GM21423 (cell line): ENCODE measurements around the gene FAM83D.
"Not testable (repeated sequence)": the region's sequence is repeated elsewhere in the genome, so short reads cannot be mapped to it uniquely, and the experiment has no call there.

ENCODE experiments used
- ATAC-seq: cut with Tn5 transposase; IDR thresholded peaks from one replicate; pipeline ENCODE4 v1.9.1; 2021; ENCODE audit warnings: mild to moderate bottlenecking, moderate library complexity; ENCODE audit not compliant: unreplicated experiment

FAM83D gene

DNA sequence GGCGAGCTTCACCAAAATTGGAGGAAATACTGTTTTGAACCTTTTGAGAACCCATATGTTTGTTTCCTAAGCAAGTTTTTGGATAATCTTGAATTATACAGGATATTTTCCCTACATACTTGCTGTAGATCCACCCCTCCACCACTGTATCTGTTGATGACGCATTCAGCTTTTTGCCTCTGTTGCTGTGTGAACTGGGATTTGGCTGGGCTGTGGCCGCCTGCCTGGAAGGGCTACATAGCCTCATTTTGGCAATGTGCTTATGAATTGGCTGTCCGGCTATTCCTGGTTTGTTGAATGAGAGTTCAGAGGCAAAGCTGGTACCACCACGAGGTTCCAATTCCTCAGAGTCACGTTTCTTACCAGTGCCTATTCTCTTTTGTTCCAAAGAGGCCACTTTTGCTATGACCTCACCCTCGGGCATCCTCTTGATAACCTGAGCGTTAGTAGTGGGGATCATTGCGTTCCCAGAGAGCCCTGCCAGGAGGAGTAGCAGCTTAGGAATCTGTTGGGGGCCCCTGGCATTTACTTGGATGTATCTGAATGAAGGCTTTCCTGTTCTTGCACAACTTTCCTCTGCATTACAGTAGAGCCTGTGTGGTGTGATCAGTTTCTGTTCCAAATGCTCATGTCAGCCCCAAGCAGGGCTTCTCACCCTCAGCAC lies 6.4 kb downstream of the FAM83D start:
- no peak for ATAC-seq

DNA sequence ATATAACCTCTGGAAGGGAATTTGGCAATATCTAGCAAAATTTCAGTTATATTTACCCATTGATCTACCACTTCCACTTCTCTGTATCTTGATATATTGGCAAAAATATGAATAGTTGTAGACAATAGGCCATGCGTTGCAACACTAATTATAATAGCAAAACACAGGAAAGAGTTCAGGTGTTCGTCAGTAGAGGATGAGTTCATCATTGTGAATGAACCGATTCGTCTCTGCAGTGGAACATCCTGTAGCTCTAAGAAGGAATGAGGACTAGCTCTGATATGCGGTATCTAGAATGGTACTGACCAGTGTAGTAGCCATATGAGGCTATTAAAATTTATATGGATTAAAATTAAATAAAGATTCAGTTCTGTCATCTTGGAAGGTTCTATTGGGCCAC lies 8.3 kb downstream of the FAM83D start:
- ATAC-seq = no peak

DNA sequence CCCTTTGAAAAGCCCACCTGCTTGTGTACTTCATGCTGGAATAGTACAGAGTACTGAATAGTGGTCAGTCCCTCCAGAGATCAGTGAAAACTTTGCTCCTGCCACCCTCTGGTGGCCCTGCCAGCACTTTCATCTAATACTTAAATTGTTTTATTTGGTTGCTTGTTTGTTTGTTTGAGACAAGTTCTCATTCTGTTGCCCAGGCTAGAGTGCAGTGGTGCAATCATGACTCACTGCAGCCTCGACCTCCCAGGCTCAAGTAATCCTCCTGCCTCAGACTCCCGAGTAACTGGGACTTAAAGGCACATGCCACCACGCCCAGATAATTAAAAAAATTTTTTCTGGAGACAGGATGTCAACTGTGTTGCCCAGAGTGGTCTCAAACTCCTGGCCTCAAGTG lies 9.1 kb downstream of the FAM83D start:
- ATAC-seq = no peak

DNA sequence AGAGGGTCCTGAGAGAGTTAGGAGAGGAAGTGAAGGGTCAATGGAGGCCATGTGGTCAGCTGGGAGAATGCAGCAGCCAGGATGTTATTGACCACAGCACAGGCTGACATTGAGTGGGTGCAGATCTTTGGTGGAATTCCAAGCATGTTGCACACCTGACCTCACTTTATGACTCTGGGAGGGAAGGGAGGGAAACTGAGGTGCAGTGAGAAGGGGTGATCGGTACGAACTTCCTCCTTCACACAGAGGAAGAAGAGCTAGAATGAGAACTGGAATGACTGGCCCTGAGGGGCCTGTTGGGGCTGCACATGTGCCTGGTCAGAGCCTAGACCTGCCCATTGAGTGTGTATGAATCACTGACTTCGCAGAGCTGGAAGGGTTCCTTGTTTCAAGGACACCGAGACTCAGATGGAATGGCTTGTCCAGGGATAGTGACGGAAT lies 9.8 kb downstream of the FAM83D start:
- ATAC-seq = no peak

DNA sequence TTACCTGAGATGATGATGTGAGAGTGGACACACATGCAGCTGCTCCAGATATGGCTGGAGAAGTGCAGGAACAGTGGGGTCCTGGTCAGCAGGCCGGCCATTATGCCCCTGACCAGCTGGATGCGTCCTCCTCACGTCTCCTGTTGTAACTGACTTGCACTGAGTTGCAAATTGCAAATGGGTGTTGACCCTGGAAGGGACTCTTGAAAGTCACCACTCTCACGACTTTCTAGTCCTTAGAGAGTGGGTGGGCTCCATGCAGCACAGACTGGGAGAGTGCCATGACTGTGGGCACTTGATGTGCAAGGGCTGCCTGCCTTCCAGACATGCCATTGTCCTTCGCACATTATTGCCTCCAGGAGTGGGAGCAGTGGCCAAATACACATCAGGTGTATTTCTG lies 10.8 kb downstream of the FAM83D start:
- no peak for ATAC-seq

DNA sequence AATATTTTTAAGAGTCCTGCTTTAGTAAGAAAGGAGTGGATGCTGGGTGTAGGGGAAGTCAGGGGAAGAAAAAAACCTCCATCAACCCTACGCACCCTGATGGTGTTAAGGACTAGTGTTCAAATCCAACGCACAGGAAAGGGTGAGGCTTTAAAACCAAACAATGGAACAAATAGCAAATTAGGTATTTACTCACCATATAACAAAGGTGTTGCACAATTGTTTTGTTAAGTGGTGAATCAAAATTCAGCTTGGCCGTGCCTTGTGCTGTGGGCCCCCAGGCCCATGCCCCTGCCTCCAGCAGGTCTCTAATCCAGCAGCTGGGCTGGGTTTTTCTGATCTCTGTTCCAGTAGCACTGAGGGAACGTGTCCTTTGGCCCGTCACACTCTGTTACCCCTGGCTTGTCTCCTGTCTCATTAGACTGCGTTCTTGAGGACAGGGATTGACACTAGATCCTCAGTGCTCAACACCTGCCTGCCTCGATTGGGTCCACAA lies 11.8 kb downstream of the FAM83D start:
- ATAC-seq = no peak

DNA sequence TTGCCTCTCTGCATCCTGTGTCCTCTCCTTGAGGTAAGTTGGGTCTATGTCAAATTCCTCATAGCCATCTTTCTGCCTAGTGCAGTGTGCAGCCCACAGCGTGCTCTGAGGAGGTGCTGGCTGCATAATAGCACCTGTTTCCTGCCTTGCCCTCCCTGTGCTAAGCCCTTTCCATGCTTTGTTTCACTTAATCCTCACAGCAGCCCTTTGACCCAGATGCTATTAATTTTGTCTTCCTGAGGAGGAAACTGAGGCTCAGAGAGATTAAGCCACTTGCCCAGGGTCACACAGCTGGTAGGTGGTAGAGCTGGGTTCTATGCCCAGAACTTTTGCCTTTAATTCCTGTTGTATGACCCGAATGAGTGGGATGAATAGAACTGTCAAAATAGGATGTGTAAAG lies 13.5 kb downstream of the FAM83D start:
- ATAC-seq = no peak

DNA sequence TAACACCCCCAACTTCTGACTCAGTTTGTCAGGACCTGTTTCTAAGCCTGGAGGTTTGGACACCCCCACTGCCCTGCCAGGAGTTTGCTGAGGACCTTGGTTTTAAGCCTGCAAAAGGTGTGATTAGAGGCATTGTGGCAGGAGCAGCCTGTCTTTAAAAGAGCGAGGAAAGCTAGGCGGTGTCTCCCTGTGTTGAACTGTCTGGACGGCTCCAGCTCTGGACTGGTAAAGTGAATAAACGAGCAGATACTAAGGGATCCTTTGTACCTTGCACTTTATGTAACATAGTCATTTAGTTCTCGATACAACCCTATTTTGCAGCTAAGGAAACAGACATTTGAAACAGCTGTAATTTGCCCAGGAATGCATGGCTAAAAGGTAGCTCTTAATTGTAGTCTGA lies 14.4 kb downstream of the FAM83D start:
- ATAC-seq = no peak

DNA sequence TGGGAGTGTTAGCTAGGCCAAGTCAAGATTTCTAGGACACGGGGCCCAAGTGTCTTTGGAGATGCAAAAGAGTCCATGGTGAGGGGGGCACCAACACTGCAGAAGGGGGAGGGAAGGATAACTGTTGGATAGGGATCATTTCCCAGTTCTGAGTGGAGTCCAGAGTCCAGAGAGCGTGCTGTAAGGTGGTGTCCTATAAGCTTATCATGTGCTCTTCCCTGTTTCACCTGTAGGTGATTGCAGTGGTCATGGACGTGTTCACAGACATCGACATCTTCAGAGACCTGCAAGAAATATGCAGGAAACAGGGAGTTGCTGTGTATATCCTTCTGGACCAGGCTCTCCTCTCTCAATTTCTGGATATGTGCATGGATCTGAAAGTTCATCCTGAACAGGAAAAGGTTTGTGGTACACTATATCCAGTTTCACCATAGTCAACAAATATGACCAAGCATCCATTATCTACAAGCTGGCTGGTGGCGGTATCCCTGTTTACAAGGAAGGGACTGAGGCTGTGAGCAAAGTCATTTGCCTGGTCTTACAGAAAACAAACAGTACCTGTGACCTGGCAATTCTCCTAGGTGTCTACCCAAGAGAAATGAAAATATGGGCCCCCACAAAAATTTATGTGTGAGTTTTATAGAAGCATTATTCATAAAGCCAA lies 15.6 kb downstream of the FAM83D start:
- no peak for ATAC-seq

DNA sequence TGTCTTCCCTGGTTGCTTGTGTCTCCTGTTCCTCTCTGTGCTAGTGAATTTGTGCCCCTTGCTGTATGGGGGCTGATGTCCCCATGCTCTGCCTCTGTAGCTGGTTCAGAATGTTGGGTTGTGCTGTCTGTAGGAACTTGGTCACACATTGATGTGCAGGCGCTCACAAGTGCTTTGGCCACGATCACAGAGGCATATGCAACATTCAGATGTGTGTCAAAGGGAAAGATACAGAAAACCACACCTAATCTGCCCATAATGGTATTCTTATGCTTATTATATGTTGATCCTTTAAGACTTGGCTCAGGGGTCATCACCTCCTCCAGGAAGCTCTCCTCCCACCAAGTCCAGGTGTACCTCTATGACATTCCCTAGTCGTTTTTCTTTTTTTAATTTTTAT lies 18.8 kb downstream of the FAM83D start:
- no peak for ATAC-seq

DNA sequence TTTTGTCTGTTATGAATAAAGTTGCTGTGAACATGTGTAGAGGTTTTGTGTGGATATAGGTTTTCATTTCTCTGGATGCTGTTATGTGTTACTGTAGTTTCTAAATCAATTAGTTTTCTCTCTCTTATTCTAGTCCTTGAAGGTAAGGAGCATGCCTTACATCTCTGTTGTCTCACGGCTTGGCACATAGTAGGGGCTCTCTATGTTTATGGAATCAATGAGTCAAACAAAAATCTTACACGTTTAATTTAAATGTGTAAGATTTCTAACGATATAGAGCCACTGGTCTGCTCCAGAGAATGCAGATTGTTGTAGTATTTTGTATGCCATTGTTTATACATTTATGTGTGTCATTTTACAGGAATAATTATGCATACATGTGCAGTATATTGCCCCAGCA lies 20.6 kb downstream of the FAM83D start:
- ATAC-seq = no peak

DNA sequence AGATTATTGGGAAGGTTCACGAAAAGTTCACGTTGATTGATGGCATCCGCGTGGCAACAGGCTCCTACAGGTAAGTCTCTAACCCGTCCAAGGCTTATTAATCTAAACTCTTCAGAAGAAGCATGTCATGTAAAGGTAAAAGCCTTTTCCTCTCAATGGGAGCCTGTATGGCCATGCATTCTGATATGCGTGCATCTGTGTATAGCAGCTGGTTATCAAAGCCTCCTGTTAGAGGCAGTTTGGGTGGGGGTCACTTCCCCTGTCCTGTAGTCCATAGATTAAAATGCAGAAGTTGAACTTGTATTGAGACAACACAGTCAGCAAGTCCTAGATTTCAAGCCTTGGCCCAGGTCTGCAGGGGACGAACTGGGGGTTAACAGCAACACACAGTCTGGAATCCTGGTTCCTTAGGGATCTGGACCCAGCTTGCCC lies 21.7 kb downstream of the FAM83D start:
- no peak for ATAC-seq

DNA sequence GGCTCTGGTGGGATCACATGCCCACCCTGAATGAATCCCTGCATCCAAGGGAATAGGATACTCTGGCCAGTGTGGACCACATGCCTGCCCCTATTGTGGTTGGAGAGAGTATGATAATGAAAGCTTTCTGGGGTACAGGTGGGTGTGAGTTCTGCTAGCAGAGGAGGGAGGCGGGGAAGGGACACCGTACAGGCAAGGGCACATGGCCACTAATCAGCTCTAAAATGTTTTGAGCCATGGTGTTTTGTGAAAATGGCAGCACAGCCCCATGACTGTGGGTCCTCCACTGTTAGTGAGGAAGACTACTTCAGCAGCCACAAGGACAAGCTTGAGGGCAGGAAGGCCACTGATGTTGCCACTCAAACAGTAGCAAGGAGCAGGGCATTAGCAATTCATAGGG lies 24.0 kb downstream of the FAM83D start:
- ATAC-seq = no peak

DNA sequence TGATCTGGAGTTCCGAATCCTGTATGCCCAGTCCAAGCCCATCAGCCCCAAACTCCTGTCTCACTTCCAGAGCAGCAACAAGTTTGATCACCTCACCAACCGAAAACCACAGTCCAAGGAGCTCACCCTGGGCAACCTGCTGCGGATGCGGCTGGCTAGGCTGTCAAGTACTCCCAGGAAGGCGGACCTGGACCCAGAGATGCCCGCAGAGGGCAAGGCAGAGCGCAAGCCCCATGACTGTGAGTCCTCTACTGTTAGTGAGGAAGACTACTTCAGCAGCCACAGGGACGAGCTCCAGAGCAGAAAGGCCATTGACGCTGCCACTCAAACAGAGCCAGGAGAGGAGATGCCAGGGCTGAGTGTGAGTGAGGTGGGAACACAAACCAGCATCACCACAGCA lies 25.4 kb downstream of the FAM83D start:
- ATAC-seq = no peak

DNA sequence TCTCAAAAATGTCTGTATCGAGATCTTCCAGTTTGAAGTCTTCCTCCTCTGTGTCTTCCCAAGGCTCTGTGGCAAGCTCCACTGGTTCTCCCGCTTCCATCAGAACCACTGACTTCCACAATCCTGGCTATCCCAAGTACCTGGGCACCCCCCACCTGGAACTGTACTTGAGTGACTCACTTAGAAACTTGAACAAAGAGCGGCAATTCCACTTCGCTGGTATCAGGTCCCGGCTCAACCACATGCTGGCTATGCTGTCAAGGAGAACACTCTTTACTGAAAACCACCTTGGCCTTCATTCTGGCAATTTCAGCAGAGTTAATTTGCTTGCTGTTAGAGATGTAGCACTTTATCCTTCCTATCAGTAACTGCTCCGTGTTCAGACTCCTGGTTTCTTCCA lies 25.9 kb downstream of the FAM83D start:
- no peak for ATAC-seq

DNA sequence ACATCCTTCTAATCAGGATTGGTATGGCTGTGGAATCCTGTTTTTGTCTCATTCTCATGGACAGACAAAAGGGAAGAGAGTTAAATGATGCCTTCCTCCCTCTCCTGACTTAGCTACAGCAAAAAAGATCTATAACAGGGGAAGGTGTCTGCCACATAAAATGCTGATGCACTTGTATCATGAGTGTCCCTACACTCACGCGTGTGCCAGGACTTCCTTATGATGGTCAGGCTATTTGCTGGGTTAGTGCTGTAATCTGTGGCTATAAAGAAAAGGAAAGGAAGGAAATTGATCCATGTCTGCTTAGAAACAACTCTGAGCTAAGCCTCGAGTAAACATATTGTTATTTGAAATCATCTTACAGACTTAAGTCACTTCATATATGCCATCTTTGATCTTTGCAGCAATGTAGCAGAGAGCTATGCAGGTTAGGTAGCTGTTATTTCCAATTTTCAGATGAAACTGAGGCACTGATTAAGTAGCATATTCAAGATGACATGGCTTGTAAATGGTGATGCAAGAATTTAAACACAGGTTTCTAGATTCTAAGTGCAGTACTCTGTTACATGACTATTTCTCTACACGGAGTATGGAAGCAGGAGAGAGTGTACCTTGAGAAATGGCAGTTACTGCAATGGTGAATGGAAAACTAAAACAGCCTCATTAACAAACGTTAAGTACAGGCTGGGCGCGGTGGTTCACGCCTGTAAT lies 27.6 kb downstream of the FAM83D start:
- ATAC-seq = no peak

DNA sequence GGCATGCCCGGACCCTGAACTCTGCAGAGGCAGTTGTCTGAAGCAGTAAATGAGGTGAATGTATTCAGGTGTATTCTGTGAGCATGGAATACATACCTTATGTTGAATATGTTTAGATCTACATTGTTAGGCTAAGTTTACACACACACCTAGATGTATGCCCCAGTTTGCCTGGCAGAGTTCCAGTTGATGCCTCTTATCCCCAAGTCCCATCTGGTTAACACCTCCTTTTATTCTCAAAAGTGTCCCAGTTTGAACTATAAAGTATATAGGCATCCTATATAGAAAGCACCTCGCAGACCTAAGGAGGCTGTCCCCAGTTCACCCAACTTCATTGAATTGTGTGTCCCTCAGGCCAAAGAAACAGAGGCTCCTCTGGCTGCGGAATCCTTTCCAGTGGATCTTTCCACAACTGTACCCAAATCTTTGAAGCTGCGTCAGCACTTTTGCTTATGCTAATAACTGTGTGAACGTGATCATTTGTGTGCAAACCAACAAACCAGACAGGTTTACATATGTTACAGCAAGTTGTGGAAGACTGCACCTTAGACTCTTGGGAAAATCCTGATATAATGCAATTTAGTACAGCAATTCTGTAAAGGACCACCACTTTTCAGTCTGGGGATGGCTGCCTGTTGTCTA lies 31.1 kb downstream of the FAM83D start:
- no peak for ATAC-seq

DNA sequence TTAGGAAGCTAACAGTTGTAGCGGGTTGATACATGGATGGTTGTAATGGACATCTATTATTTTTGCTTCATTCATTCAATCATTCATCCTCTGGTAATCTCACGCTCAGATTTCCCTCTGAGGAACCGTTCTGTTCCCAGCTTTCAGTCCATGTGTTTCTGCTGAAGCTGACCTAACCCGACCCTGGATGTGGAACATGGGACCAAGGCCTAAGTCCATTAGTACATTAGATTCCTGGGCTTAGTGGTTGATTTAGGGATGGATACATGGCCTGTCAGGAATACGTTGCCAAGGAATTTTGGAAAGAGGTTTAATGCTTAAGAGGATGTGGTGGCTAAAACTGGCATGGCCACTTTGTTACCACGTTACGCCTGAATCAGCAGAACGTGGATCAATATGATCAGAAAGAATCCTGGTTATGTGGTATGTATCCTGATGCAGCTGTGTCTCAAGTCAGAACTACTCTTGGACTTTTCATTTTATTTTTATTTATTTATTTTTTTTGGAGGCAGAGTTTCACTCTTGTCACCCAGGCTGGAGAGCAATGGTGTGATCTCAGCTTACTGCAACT lies 31.8 kb downstream of the FAM83D start:
- no peak for ATAC-seq

DNA sequence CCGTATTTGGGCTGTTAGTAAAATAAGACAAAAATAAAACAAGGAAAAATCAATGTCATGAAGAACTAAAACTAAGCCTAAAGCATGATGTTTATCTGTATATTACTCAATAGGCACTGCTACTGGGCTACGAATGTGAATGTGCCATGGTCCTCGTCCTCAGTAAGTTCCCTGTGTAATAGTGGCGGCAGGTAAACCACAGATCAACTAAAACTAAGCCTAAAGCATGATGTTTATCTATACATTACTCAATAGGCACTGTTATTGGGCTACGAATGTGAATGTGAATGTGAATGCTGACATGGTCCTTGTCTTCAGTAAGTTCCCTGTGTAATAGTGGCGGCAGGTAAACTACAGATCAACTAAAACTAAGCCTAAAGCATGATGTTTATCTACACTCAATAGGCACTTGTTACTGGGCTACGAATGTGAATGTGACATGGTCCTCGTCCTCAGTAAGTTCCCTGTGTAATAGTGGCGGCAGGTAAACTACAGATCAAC lies 34.0 kb downstream of the FAM83D start:
- not testable (repeated sequence) for ATAC-seq

DNA sequence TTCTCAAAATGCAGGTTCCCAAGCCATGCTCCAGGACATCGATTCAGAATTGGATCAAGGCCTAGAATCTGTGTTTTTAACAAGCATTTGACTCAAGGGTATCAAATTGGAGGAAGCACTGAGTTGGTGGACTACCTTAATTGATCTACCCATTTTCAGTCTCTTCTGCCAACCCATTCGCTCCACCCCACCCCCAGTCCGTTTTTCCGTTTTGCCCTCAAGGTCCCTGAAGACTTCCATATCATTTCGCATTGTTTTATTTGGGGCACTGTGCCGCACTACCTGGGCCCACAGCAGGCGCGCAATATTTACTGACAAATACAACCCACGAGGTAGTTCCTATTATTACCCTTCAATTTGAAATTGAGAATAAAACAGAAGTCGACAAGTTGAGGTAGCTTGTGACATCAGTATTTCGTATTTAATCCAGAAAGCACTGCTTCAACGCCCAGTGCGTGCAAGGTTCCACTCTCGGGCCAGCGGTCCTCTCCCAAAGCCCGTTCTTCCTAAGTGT lies 35.4 kb downstream of the FAM83D start:
- ATAC-seq = no peak
